Epithelial cell of umbilical artery (primary cell): ENCODE results near the gene VRTN. TPM values are rescaled to one million over a fixed set of nuclear protein-coding genes. Genes with fewer than 3 reads are reported as not detected.

Experiments used
- total RNA-seq: library from RNA; depleted of rRNA; stranded (reverse); fragments of >200 nt; gene quantifications from 2 replicates; pipeline ENCODE4 v1.2.3, GENCODE V29; 2014

VRTN gene
- not detected in 2 replicates for total RNA-seq

DNA sequence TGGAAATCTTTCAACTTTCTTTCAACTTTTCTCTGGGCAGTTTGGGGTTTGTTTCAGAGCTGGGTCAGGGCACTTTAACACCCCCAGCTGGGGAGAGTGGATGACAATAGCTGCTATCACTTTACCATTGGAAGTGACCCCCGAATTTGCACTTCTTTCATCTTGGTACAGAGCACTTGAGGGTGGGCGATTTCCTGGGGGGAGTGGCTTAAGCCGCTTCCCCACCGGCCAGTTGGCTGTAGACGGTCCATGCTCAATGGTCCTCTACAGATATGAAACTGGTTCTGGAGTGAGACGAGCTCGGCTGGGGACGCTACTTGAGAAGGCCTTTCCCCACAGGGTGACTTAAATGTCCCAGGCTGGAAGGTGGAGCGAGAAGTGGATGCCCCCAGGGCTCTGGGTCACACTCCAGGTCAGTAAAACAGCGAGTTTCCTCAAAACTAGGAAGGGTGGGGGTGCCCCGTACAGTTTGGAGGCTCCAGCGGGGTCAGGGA, at the start of gene VRTN:
TSS of gene VRTN (plus strand) at position 231 of the 494 bp plus-strand sequence. CDS start 8,313 bp downstream, outside the sequence.

GRCh38 chr14:74302634-74303569, 45.4 kb upstream of the VRTN start, which contains the start of gene ABCD4:
Gene ABCD4 (minus strand): TSS chr14:74302934. CDS start chr14:74302912, 22 bp downstream.

Other genes starting within 250 kb of the VRTN start
- gene VSX2, start 109.0 kb upstream of the VRTN start, total RNA-seq, result not detected in 2 replicates
- 28.3 and 48.8 TPM in 2 replicates for gene ABCD4, start 45.5 kb upstream of the VRTN start, total RNA-seq
- gene SYNDIG1L, start 77.7 kb downstream of the VRTN start, total RNA-seq, result not detected in 2 replicates
- 98.4 and 133 TPM in 2 replicates for gene NPC2, start 144.8 kb downstream of the VRTN start, total RNA-seq
- gene ISCA2, start 145.3 kb downstream of the VRTN start, total RNA-seq, result 14.6 and 15.9 TPM in 2 replicates